HG03025 (cell line): Measurements from ENCODE around the gene AHDC1.

Experiments used
- ATAC-seq: cut with Tn5 transposase; IDR thresholded peaks from one replicate; pipeline ENCODE4 v1.9.1; 2021; ENCODE audit warnings: mild to moderate bottlenecking, moderate library complexity; ENCODE audit not compliant: unreplicated experiment, low FRiP score

AHDC1 gene

DNA sequence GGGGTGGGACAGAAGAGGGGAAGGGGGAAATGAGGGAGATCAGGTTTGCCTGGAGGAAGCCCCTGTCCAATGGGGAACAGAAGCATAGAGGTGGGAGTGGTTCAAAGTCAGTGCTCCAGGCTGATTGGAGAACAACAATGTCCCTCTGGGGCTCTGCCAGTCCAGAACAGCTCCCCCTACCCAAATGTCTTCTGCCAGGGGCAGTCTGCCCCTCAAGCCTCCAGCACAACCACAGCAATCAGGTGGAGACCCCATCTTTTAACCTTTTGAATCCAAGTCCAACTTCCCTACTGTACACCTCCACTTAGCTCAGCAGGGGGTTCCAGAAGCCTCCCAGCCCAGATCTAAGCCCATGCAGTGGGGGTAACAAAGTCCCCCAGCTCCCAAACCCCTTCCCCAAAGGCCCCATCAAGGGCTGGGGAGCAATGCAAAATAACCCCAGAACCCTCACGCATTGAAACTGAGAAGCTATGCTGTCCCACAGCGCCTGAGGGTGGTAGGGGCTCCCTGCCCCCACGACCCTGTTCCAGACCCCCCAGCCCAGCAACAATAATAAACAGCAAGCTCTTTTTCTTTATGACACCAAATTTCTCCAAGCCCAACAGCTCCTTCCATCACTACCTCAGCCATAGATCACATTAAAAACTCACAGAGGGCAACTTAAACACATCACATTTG is 3.3 kb downstream of the AHDC1 start:
- no peak for ATAC-seq

GRCh38 chr1:27599605-27600497 is 4.1 kb downstream of the AHDC1 start:
- no peak for ATAC-seq

DNA sequence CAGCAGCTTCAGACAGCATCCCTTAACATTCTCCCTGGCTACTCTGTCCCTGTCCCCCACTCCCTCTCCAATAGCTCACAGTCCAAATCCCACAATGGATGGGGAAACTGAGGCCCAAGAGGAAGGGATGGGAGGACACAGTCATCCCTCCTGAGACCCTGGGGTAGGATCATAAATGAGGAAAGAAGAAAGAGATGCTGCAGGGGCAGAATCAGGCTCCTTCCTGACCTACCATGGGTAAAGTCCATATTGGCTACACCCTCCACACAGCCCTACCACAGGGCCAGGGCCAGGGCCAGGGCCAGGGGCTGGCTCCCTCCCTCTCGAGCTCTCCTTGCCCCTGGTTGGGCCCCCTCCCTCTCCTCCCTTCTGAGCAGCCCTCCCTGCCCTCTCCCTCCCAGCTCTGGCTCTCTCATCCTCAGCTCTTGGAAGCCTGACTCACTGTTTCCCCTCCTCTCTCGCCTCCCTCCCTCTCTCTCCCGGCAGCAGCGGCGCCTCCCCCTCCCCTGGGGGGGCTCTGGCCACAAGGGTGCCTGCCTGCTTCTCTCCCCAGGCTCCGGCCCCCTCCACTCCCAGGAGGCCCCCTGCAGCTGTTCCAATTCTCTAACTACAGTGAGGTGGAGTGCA is 4.9 kb downstream of the AHDC1 start:
- ATAC-seq = no peak

GRCh38 chr1:27598295-27598687 is 5.7 kb downstream of the AHDC1 start:
- ATAC-seq = no peak

GRCh38 chr1:27597516-27598294 is 6.2 kb downstream of the AHDC1 start:
- no peak for ATAC-seq

- ATAC-seq = no peak
Measured at GRCh38 chr1:27596986-27597385, 7.0 kb downstream of the AHDC1 start.

GRCh38 chr1:27596261-27596660 is 7.7 kb downstream of the AHDC1 start:
- ATAC-seq = no peak

DNA sequence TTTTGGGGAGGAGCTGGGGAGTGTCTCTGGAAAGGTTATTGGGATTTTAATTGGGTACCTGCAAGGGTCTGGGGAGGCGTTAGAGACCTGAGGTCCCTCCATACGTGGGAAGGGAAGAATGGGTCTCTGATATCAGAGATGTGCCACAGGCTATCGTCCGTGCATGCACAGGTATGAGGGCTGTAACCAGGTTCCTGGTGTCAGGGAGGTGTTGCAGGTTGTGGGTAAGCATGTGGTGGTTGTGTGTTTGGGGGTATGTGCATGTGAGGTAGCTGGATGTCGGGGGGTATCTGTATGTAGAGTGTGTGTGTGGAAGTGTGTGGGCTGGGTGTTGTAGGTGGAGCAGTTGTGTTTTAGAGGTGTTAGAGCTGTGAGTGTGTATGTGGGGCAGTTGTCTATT is 8.3 kb downstream of the AHDC1 start:
- ATAC-seq = no peak

DNA sequence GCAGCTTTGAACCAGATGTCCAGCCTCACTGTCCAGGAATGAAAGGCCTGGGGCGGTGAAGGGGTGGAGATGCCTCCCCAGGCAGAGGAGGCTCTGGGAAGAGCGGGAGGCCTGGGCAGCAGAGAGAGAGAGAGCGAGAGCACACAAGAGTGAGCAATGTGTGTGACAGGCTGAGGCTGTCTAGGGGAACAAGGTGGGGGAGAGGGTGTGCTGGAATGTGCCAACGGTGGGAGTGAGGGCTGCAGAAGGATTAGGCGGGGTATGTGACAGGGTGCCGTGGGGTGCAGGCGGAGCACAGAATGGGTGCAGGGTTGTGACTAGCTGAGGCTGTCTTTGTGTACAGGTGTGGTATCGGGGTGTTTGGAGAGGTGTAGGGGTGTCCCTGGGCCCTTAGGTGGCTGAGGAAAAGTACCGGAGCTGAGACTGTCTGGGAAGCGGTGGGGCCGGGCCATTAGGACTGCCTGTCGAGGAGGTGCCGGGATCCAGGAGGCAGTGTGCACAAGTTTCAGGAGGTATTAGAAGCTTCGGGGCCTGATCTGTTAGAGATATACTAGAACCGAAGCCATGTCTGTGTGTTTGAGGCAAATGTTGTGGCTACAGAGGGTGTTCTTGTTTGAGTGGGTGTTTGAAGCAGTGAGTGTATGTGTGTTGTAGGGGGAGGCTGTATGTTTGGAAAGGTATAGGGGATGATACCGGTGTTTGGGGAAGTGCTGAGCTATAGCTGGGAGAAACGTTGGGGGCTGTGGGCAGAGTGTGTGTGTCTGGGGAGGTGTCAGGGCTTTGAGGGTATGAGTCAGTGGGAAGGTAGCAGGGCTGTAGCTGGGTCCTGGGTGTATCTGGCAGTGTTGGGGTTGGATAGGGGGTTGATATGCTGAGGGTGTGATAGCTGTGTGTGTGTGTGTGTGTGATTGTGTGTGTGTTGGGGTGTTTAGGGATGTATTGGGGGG is 9.1 kb downstream of the AHDC1 start:
- no peak for ATAC-seq

GRCh38 chr1:27593678-27594563 is 10.0 kb downstream of the AHDC1 start:
- no peak for ATAC-seq

DNA sequence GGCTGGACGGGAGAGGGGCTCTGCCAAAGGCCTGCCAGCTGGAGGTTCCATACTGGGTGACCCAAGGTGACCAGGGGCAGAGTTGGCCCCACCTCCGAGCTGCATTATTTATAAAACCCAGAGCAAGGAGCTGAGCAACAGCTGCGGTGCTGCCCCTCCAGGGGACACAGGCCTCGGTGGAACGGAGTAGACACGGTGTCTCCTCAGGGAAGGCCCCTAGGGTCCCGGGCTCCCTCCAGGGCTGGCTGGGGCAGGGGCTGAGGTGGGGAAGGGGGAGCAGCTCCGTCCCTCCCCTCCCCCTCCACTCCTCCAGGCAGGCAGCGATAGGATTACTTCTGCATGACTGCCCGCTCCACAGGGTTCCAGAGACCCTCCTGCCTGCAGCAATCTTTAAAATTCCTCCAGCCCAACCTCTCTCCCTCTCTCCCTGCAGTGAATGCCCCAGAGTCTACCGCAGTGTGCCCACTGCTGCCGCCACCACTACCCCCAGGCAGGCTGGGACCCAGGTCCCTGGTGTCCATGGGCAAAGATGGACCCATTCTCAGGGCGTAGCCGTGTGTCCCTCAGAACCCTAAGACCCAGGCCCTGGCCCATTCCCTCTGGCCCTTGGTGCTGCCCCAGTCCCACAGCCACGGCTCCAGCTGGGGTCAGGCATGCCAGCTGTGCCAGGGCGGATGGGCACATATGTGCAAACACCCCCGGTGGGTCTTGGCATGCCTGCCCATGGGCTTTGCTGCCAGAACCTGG is 10.8 kb downstream of the AHDC1 start:
- no peak for ATAC-seq

DNA sequence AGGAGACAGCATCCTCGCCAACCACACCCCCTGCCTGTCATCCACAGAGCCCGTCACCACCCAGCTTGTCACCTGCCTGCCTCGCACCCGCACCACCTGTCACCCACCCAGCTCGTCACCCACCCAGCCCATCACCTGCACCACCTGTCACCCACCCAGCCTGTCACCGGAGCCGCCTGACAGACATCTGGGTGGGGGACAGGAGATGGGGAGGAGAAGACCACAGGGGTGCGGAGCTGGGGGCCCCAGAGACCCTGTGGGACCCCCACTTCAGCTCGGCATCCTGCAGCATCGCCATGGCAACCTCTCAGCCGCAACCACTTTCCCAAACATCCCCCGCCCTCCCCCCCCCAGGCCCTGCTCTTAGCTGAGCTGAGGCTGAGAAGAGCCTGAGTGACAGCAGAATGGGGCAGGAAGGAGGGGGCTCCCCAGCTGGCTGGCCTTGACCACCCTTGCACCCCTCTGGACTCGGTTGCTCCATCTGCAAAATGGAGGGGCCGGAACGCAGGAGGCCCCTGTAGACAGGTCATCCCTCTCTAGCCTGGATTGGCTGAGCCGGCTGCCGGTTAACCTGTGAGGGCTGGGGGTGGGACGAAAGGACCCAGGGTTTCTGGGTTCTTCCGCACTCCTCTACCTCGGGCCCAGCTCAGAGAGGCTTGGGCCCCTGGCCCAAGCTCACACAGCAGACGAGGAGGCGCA is 11.6 kb downstream of the AHDC1 start:
- ATAC-seq = no peak

- no peak for ATAC-seq
Measured at GRCh38 chr1:27591622-27592021, 12.3 kb downstream of the AHDC1 start.

DNA sequence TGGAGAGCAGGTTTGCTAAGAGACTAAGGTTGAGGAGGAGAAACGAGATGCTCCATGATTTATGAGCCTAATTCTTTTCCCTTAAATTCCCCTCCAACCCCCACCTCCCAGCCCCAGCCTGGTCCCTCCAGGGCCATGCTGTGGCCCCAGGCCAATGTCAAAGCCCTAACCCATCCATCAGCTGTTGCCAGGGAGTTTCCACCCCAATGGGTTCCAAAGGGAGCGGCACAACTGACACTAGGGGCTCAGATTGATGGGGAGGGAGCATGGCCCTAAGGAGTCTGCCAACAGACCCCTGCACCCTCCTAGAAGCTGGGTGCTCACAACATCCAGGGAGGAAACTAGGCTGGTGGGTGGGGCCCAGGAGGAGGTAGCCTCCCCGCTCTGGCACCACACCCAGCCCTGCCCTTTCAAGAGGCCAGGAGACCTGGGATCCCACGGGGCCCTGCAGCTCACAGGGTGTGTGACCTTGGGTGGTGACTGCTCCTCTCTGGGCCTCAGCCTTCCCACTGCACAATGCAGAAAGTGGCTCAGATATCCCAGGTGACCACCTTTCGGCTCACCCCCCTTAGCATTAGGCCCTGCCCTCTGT is 12.9 kb downstream of the AHDC1 start:
- no peak for ATAC-seq

DNA sequence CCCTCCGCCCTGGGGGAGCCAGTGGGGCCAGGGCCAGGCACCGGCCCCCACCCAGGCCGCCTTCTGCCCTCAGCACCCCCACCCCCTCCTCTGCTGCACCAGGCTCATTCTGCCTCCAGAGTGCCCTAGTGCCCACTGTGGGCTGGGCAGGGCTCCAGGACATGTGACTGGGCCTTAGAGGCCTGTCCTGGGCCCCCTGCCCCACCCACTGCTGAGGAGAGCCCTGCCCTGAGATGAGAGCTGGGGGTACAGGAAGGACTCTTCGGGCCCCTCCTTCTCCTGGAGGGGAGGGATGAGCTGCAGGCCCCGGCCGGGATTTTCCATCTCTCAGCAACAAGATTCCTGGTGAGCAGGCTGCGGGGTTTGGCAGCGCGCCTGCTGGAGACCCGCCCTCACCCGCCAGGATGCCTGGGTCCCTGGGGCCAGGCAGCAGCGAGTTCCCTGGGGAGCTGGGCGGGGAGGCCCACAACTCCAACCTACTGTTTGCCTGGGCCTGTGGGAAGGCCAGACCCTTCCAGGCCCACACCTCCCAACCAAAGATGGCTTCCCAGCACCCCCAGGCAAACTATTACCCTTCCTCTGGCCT is 14.0 kb downstream of the AHDC1 start:
- ATAC-seq = no peak

- no peak for ATAC-seq
Measured at GRCh38 chr1:27589441-27589840, 14.5 kb downstream of the AHDC1 start.
